Cardiac muscle cell (in vitro differentiated cells and primary cell): ENCODE measurements around the gene MID2. TPM values are rescaled to one million over a fixed set of nuclear protein-coding genes. Genes with fewer than 3 reads are reported as not detected.

Experiments
- DNase-seq, 2 donors: peaks; one replicate each; pipeline versions ENCODE4 v3.0.0 to v3.0.0-alpha.2; 2010 to 2017; ENCODE audit warnings: low read depth in 1 of 2, low spot score in 1 of 2
- H3K27ac ChIP-seq: fragments of 200-600 bp; sonication (generic); 2 replicates; pipeline ENCODE4 v1.5.1; 2016
- H3K27me3 ChIP-seq: fragments of 200-600 bp; sonication (generic); 2 replicates; pipeline ENCODE4 v1.6.0; 2016; ENCODE audit warnings: control low read depth
- H3K36me3 ChIP-seq: fragments of 200-600 bp; sonication (generic); 2 replicates; pipeline ENCODE4 v1.5.1; 2016; ENCODE audit warnings: control low read depth
- H3K4me1 ChIP-seq: fragments of 200-600 bp; sonication (generic); 2 replicates; pipeline ENCODE4 v1.8.1; 2017; ENCODE audit warnings: low read depth, mild to moderate bottlenecking, mixed run types
- H3K4me3 ChIP-seq: fragments of 200-600 bp; sonication (generic); 2 replicates; pipeline ENCODE4 v1.5.1; 2016; ENCODE audit warnings: mild to moderate bottlenecking
- H3K9me3 ChIP-seq: fragments of 200-600 bp; sonication (generic); 2 replicates; pipeline ENCODE4 v1.5.1; 2017; ENCODE audit warnings: low read depth, mild to moderate bottlenecking, control low read depth
- polyA plus RNA-seq: library from polyadenylated mRNA; unstranded; fragments of >200 nt; fragmentation: Nextera tagmentation; extraction: Ambion mirVana; gene quantifications from 2 replicates; pipeline ENCODE4 v1.2.1, GENCODE V29; 2016
- total RNA-seq: library from RNA; depleted of rRNA; stranded (reverse); fragments of >200 nt; gene quantifications from 2 replicates; pipeline ENCODE4 v1.2.3, GENCODE V29; 2016
- TF ChIP-seq, protein P1 (sequence below): IDR thresholded peaks from 2 replicates; pipeline ENCODE4 v1.5.1; 2012; ENCODE audit warnings: low read depth, mild to moderate bottlenecking, low read length

MID2 gene
- total and polyA plus RNA-seq, 2 experiments from 2014 or later = 9.9 to 30.0 TPM

DNA sequence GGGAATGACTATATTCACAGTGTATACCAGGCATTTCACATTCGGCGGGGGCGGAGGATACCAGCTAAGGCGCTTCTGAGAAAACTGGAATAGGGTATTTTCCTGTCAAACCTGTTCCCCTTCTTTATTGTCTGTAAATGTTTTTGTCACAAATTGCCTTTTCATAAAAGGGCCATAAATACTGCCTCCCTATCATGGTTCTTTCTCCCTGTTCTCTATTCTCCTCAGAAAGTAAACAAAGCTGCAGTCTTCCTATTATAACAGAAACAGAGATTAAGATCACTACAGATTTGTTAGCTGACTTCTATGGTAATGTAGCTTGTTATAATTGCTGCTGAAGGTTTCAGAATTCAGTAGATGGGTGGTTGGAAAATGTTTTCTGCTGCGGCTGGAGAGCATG is 32.2 kb downstream of the MID2 start:
- Histone ChIP-seq H3K27me3 (no peaks in the 10 kb centered on the region), H3K27ac (no peak overlapping the region), H3K36me3 (no peaks in the 10 kb centered on the region), H3K4me1 (peaks cover 13% of the 10 kb centered on the region), H3K9me3 (no peaks in the 10 kb centered on the region), H3K4me3 (no peak overlapping the region)
- no peak for DNase-seq
- TF ChIP-seq, protein P1, sequence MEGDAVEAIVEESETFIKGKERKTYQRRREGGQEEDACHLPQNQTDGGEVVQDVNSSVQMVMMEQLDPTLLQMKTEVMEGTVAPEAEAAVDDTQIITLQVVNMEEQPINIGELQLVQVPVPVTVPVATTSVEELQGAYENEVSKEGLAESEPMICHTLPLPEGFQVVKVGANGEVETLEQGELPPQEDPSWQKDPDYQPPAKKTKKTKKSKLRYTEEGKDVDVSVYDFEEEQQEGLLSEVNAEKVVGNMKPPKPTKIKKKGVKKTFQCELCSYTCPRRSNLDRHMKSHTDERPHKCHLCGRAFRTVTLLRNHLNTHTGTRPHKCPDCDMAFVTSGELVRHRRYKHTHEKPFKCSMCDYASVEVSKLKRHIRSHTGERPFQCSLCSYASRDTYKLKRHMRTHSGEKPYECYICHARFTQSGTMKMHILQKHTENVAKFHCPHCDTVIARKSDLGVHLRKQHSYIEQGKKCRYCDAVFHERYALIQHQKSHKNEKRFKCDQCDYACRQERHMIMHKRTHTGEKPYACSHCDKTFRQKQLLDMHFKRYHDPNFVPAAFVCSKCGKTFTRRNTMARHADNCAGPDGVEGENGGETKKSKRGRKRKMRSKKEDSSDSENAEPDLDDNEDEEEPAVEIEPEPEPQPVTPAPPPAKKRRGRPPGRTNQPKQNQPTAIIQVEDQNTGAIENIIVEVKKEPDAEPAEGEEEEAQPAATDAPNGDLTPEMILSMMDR = no peak

DNA sequence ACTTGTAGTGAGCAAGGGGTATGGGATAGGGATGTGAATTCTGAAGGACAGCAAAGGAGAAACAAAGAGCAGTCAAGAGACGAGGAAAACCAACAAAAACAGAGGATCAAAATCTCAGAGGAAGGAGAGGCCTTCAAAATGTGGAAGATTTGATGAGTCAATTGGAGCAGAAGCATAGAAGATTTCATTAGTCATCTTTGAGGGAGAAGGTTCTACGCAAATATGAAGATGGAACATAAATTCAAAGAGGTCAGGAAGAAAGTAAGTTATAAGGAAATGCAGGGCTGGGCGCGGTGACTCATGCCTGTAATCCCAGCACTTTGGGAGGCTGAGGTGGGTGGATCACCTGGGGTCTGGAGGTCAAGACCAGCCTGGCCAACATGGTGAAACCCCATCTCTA is 35.4 kb downstream of the MID2 start:
- Histone ChIP-seq H3K4me3 (no peak overlapping the region), H3K27ac (no peak overlapping the region), H3K36me3 (no peaks in the 10 kb centered on the region), H3K9me3 (no peaks in the 10 kb centered on the region), H3K27me3 (no peaks in the 10 kb centered on the region), H3K4me1 (peaks cover 13% of the 10 kb centered on the region)
- no peak for DNase-seq
- TF ChIP-seq, protein P1 = no peak

DNA sequence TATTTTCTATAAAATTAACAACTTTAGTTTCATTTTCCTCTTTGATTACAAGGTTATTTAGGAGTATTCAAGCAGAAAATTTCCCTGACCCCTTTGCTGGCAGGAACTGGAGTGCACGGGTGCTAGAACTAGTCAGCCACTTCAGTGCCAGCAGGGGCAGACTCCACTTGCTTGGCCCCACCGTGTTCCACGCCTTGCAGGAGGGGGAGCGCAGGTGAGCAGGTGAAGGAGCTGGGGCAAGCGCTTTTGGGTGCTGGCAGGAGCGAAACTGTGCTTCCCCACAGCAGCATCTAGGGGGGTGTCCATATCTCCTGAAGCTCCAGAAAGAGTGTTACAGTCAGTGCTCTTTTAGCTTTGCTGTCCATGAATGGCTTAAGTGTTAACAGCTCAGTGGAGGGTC is 45.5 kb downstream of the MID2 start:
- Histone ChIP-seq H3K27ac (no peak overlapping the region), H3K27me3 (no peaks in the 10 kb centered on the region), H3K36me3 (no peaks in the 10 kb centered on the region), H3K4me1 (no peaks in the 10 kb centered on the region), H3K4me3 (no peak overlapping the region), H3K9me3 (no peaks in the 10 kb centered on the region)
- TF ChIP-seq, protein P1 = no peak
- no peak for DNase-seq

DNA sequence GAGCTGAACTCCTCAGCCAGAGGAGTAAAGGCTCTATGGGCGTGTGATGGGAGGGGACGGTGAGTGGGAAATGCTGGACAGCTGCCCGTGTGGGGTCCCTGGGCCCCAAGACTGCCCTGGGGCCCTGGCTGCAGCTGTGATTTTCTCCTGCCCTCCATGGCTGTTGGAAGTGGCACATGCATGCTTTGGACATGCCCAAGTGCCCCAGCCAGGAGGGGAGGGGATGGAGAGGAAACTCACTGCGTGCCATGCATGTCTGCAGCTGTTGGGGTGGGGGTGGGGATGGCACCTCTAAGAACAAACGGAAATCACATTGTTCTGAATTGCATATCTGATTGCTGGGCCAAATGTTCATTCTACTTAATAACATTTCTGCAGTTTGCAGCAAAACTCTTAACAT is 52.4 kb downstream of the MID2 start:
- Histone ChIP-seq H3K4me3 (no peak overlapping the region), H3K27ac (no peak overlapping the region), H3K4me1 (no peaks in the 10 kb centered on the region), H3K27me3 (no peaks in the 10 kb centered on the region), H3K36me3 (no peaks in the 10 kb centered on the region), H3K9me3 (no peaks in the 10 kb centered on the region)
- TF ChIP-seq, protein P1 = no peak
- DNase-seq = no peak

DNA sequence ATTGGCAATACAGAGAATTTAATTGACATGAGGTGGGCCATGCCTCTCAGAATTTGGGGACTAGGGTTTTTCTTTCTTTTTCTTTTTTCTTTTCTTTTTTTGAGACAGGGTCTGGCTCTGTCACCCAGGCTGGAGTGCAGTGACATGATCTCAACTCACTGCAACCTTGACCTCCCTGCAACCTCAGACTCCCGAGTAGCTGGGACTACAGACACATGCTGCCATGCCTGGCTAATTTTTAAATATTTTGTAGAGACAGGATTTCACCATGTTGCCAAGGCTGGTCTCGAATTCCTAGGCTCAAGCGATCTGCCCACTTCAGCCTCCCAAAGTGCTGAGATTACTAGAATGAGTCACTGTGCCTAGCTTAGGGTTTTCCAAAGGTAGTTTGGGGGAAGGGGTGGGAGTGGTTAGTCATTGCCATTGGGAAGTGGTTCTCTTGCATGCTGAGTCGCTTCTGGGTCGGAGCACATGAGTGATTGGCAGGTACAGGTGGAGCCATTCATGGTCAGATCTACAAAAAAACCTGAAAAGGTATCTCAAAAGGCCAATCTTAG is 54.5 kb downstream of the MID2 start:
- DNase-seq = no peak
- H3K36me3 ChIP-seq = no peaks in the 10 kb centered on the region
- TF ChIP-seq, protein P1 = no peak

More for the DNA sequence above, 54.5 kb downstream of the MID2 start:
- Histone ChIP-seq H3K9me3 (no peaks in the 10 kb centered on the region), H3K4me1 (peaks cover 8% of the 10 kb centered on the region), H3K27me3 (no peaks in the 10 kb centered on the region), H3K4me3 (no peak overlapping the region), H3K27ac (no peak overlapping the region)
